Common myeloid progenitor, CD34-positive (primary cell): ENCODE data around the gene ADRA2C.

Experiments
- CTCF ChIA-PET: fragments of 350-600 bp; sonication (Branson Sonifier 250); formaldehyde crosslinking; loops from one replicate; lab custom pipeline; 2021; ENCODE audit warnings: antibody characterized with exemption; lab: Charles Lee
- POLR2A ChIA-PET: fragments of 350-600 bp; sonication (Branson Sonifier 250); formaldehyde crosslinking; loops from one replicate; lab custom pipeline; 2021; ENCODE audit warnings: antibody characterized with exemption; lab: Charles Lee
- DNase-seq, 3 donors: peaks; one replicate each; pipeline versions ENCODE4 v3.0.0 to v3.0.0-alpha.2; 2013
- H3K27ac ChIP-seq, 2 experiments: 1 replicate in 1 of 2; 2 replicates in 1 of 2; pipeline ENCODE4 v1.7.0; 2013; ENCODE audit warnings: inconsistent platforms in 2 of 2, low read length in 2 of 2, mild to moderate bottlenecking in 2 of 2, low read depth in 1 of 2, moderate library complexity in 1 of 2; ENCODE audit not compliant: severe bottlenecking in 2 of 2, insufficient read depth in 1 of 2, poor library complexity in 1 of 2
- H3K27me3 ChIP-seq, 5 experiments: replicated peaks in 2 of 5; 1 replicate in 3 of 5; 2 replicates in 2 of 5; pipeline versions ENCODE4 v1.6.1 to v1.7.0; 2013; ENCODE audit warnings: low read length in 4 of 5, mild to moderate bottlenecking in 2 of 5, moderate library complexity in 2 of 5, inconsistent platforms in 1 of 5; ENCODE audit not compliant: insufficient read depth in 5 of 5, control insufficient read depth in 4 of 5
- H3K36me3 ChIP-seq, 4 experiments: 1 replicate in 2 of 4; 2 replicates in 2 of 4; pipeline versions ENCODE4 v1.6.1 to v1.7.0; 2013; ENCODE audit warnings: low read length in 3 of 4, control low read depth in 1 of 4, mild to moderate bottlenecking in 1 of 4; ENCODE audit not compliant: control insufficient read depth in 4 of 4, insufficient read depth in 4 of 4
- H3K4me1 ChIP-seq, 4 experiments: 1 replicate in 3 of 4; 2 replicates in 1 of 4; pipeline versions ENCODE4 v1.6.1 to v1.7.1; 2013; ENCODE audit warnings: low read length in 3 of 4, mild to moderate bottlenecking in 3 of 4, control low read depth in 1 of 4, inconsistent platforms in 1 of 4, moderate library complexity in 1 of 4; ENCODE audit not compliant: control insufficient read depth in 4 of 4, insufficient read depth in 4 of 4; ENCODE audit errors: control extremely low read depth in 1 of 4
- H3K4me3 ChIP-seq, 7 experiments: 1 replicate in 4 of 7; 2 replicates in 3 of 7; pipeline versions ENCODE4 v1.5.1 to v1.7.0; 2013; ENCODE audit warnings: mild to moderate bottlenecking in 7 of 7, low read length in 6 of 7, moderate library complexity in 6 of 7, inconsistent platforms in 2 of 7, low read depth in 2 of 7, control low read depth in 1 of 7; ENCODE audit not compliant: insufficient read depth in 4 of 7, control insufficient read depth in 1 of 7; ENCODE audit errors: extremely low read depth in 1 of 7
- H3K9me3 ChIP-seq, 5 experiments: 1 replicate in 4 of 5; 2 replicates in 1 of 5; pipeline versions ENCODE4 v1.6.1 to v1.7.1; 2013; ENCODE audit warnings: low read length in 4 of 5, mild to moderate bottlenecking in 2 of 5, inconsistent platforms in 1 of 5, low read depth in 1 of 5, moderate library complexity in 1 of 5; ENCODE audit not compliant: control insufficient read depth in 4 of 5, insufficient read depth in 2 of 5; ENCODE audit errors: control extremely low read depth in 1 of 5
- WGBS: methylation state at CpG from one replicate; pipeline ENCODE4 v1.1.5; 2013; ENCODE audit not compliant: insufficient coverage; 5-methylcytosine and 5-hydroxymethylcytosine counted together

ADRA2C gene

DNA sequence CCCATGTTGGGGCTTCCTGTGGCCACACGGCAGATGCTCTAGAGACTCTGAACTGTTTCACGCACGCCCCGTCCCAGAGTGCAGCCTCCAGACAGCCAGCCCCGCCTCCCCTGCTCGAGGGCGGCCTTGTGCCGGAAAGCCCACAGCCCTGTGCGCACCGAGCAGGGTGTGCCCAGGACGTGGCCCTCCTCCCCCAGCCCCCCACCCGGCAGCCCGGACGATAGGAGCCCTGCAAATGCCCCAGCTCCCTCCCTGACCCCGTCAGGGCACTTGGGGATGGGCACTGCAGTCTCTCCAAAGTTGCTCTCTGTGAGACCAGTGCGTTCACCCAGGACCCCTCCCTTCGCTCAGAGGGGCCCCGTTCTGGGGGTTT, 37.3 kb downstream of the ADRA2C start:
- H3K4me3 ChIP-seq, result no peak overlapping the region
- no peak for DNase-seq
- peaks cover 2 to 52% (median 9%) of the 10 kb centered on the region in 5 experiments for H3K27me3 ChIP-seq
- no peaks in the 10 kb centered on the region for H3K9me3 ChIP-seq
- 62% methylated on average over 13 of the region's 18 CpGs for WGBS
- no peaks in the 10 kb centered on the region for H3K36me3 ChIP-seq
- no peak overlapping the region for H3K27ac ChIP-seq
- H3K4me1 ChIP-seq, result peaks cover 0 to 5% (median 0%) of the 10 kb centered on the region in 4 experiments
- POLR2A ChIA-PET, result no interaction called here
- CTCF ChIA-PET, result no interaction called here

DNA sequence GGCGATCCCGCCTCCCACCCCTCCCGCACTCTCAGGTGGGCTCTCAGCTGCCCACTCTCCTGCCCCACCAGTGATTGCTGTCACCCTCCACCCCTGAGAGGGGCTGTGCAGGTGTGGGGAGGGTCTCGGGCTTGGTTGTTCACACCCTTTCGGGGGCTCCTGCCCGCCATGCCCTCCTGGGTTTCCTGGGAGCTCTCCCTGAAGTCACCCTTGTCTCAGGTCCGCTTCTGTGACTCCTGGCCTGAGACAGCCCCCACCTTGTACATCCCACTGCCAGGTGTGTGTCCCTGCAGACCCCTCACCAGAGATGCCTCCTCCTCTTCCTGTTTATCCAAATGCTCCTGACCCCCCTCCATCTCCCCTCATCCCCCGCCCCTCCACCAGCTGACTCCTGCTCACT, 37.8 kb downstream of the ADRA2C start:
- H3K9me3 ChIP-seq, result no peaks in the 10 kb centered on the region
- POLR2A ChIA-PET, result no interaction called here
- H3K4me1 ChIP-seq, result peaks cover 0 to 5% (median 0%) of the 10 kb centered on the region in 4 experiments
- 96% methylated on average over 4 of the region's 8 CpGs for WGBS
- H3K36me3 ChIP-seq, result no peaks in the 10 kb centered on the region
- H3K4me3 ChIP-seq, result no peak overlapping the region
- no peak overlapping the region for H3K27ac ChIP-seq
- no peak for DNase-seq
- peaks cover 2 to 57% (median 9%) of the 10 kb centered on the region in 5 experiments for H3K27me3 ChIP-seq
- CTCF ChIA-PET, result no interaction called here

DNA sequence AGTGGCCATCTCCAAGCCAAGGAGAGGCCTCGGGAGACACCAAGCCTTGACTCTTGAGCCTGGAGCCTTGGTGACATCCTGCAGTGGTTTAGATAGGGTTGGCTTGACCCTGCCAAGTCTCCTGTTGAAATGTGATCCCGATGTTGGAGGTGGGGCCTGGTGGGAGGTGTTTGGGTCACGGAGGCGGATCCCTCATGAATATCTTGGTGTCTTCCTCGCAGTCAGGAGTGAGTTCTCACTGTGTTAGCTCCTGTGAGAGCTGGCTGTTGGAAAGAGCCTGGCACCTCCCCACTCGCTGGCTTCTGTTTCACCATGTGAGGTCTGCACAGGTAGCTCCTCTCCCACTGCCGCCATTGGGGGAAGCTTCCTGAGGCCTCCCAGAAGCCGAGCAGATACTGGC, 38.8 kb downstream of the ADRA2C start:
- no peaks in the 10 kb centered on the region for H3K36me3 ChIP-seq
- H3K4me3 ChIP-seq, result no peak overlapping the region
- DNase-seq, result no peak
- peaks cover 2 to 68% (median 9%) of the 10 kb centered on the region in 5 experiments for H3K27me3 ChIP-seq
- H3K27ac ChIP-seq, result no peak overlapping the region
- no peaks in the 10 kb centered on the region for H3K9me3 ChIP-seq
- 96% methylated on average over 8 of the region's 8 CpGs for WGBS
- CTCF ChIA-PET, result no interaction called here
- H3K4me1 ChIP-seq, result peaks cover 0 to 5% (median 0%) of the 10 kb centered on the region in 4 experiments
- POLR2A ChIA-PET, result no interaction called here

DNA sequence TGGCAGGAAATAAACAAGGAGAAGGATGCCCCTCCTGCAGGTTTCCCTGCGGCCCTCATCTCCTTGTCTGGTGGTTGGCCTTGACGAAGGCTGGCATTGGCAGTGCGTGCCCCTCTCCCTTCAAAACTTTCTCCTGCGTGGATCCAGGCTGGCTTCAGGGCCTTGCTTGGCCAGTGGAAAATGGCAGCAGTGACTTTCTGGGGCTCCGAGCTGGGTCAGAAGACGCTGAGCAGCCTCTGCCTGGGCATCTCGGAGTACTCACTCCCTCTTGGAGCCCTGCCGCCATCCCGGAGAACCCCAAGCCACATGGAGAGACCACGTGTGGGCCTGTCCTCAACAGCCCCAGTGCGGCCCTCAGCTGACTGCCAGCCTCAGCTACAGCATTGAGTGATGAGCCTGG, 39.5 kb downstream of the ADRA2C start:
- no peaks in the 10 kb centered on the region for H3K9me3 ChIP-seq
- peaks cover 2 to 72% (median 9%) of the 10 kb centered on the region in 5 experiments for H3K27me3 ChIP-seq
- H3K4me1 ChIP-seq, result peaks cover 0 to 5% (median 0%) of the 10 kb centered on the region in 4 experiments
- no peak overlapping the region for H3K4me3 ChIP-seq
- DNase-seq, result no peak
- 100% methylated on average over 11 of the region's 11 CpGs for WGBS
- CTCF ChIA-PET, result interaction anchor here (1.1 kb wide), 1 partner anchor 73 kb away, joined by 3 read pairs; no protein-coding TSS in a partner anchor
- POLR2A ChIA-PET, result no interaction called here
- H3K36me3 ChIP-seq, result no peaks in the 10 kb centered on the region
- no peak overlapping the region for H3K27ac ChIP-seq

DNA sequence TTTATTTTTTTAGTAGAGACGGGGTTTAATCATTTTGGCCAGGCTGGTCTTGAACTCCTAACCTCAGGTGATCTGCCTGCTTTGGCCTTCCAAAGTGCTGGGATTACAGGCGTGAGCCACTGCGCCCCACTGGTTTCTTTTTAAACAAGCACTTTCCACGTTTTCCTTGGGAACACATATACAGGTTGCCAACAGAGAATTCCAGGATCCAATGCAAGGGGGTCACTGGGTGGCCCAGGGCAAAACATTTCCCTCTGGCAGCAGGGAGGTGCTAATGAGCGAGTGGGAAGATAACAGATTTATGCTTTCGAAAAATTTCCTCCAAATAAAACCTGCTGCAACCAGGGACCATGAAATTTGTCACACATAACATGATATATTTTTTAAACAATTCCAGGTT, 41.1 kb downstream of the ADRA2C start:
- H3K27me3 ChIP-seq, result peaks cover 2 to 59% (median 8%) of the 10 kb centered on the region in 5 experiments
- no peak overlapping the region for H3K27ac ChIP-seq
- 77% methylated on average over 5 of the region's 6 CpGs for WGBS
- no peaks in the 10 kb centered on the region for H3K9me3 ChIP-seq
- peaks cover 0 to 5% (median 0%) of the 10 kb centered on the region in 4 experiments for H3K4me1 ChIP-seq
- ChIA-PET POLR2A (no interaction called here), CTCF (no interaction called here)
- no peaks in the 10 kb centered on the region for H3K36me3 ChIP-seq
- no peak overlapping the region for H3K4me3 ChIP-seq
- DNase-seq, result no peak

DNA sequence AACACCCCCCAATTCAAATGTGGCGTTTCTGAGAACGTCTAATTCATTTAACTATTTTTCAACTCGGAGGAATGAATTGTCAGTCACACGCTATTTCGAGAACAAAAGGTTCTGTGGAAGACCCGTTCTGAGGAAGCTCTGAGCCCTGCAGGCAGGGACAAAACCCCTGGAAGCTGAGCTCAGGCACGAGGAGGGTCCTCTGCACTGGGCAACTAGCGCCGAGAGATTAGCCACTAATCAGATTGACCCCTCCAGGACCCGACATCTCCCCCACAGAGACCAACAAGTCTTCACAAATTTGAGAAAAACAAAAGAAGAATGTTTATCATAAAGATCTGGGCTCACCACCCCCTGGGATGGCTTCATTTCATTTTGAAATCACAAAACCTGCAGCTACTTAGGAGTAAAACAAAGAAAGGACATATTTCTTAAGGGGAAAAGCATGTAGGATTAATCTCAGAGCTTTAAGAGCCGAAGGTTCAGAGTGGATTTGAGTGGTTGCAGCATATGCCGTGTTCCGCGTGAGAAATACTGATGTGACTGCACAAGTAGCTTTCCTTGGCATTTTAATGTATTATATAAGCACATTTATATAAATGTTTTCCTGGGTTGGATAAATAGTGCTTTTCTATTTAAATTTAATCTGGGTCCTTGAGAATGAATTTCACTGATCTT, 41.8 kb downstream of the ADRA2C start:
- no peak for DNase-seq
- H3K36me3 ChIP-seq, result no peaks in the 10 kb centered on the region
- H3K27ac ChIP-seq, result no peak overlapping the region
- H3K9me3 ChIP-seq, result no peaks in the 10 kb centered on the region
- no peak overlapping the region for H3K4me3 ChIP-seq
- ChIA-PET POLR2A (no interaction called here), CTCF (no interaction called here)
- H3K27me3 ChIP-seq, result peaks cover 2 to 52% (median 7%) of the 10 kb centered on the region in 5 experiments
- WGBS, result 13% methylated on average over 8 of the region's 14 CpGs
- H3K4me1 ChIP-seq, result peaks cover 0 to under 1% (median 0%) of the 10 kb centered on the region in 4 experiments

DNA sequence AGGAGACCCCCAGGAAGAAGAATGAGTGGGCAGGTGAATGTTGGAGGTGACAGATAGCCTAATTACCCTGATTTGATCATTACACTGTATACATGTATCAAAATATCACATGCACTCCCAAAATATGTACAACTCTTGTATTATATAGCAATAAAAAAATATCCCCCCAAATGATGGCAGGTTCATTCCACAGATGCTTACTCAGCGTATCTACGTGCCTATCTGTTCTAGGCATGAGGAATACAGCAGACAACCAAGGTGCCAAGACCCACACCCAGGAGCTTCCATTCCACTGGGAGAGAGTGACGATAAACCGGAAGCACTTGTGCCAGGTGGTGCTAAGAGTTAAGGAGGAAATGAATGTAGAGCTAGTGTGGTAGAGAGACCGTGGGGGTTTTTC, 42.4 kb downstream of the ADRA2C start:
- H3K4me3 ChIP-seq, result no peak overlapping the region
- 57% methylated on average over 5 of the region's 5 CpGs for WGBS
- ChIA-PET CTCF (no interaction called here), POLR2A (no interaction called here)
- no peaks in the 10 kb centered on the region for H3K36me3 ChIP-seq
- no peak for DNase-seq
- peaks cover 2 to 47% (median 6%) of the 10 kb centered on the region in 5 experiments for H3K27me3 ChIP-seq
- H3K27ac ChIP-seq, result no peak overlapping the region
- H3K4me1 ChIP-seq, result no peaks in the 10 kb centered on the region
- H3K9me3 ChIP-seq, result no peaks in the 10 kb centered on the region
